ENCODE results near the gene SPTBN1.
"Not testable (repeated sequence)": the region's sequence is repeated elsewhere in the genome, so short reads cannot be mapped to it uniquely, and the experiment has no call there.

The SPTBN1 gene

DNA sequence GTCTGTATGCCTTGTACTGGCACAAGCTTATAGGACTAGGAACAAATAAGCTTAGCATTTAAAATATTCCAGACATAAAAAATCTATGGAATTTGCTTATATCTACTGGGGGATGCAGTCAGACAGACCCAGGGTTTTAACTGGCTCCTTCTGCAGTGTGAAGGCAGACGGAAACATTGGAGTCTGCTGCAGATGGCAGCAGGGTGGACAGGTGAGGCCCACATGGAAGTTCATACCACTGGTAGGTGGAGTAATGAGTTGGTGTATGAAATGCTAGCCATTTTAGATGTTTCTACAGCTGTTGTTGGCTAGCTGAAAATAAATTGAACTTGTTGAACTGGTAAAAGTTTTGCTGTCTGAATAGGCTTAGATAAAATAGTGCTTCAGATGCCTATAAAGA is 17.7 kb downstream of the SPTBN1 start:
- DNase-seq: no peak

DNA sequence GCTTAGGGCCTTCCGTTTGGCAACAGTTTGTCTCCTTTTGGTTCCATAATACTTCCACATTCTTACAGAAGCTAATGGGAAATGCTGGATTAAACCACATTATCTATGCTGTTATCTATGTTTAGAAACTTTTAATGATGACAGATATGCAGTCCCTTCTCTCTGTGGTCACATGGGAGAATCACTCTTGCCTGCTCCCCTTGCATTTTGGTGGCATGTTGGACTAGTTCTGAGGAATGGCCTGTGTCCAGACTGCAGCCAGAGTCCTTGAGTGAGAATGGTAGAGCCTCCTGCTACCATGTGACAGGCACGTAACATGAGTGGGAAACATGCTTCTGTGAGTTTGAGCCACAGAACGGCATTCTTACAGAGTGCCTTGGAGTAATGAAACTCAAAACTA is 19.2 kb downstream of the SPTBN1 start:
- DNase-seq: no peak

DNA sequence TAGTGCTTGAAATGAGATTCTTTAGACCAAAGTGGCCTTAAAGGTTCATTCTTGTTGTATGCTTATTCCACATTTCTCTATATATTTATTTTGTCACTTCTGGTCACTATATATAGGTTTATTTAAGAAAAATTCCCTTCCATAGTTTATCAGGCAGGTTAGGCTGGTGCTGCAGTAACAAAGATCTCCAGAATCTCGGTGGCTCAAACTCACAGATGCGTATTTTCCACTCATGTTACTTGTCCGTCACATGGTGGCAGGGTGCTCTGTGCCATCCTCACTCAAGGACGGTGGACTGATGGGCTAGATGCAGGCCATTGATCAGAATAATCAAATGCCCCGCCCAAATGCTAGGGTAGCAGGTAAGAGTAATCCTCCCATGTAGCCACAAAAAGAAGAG is 19.8 kb downstream of the SPTBN1 start:
- no peak for DNase-seq

DNA sequence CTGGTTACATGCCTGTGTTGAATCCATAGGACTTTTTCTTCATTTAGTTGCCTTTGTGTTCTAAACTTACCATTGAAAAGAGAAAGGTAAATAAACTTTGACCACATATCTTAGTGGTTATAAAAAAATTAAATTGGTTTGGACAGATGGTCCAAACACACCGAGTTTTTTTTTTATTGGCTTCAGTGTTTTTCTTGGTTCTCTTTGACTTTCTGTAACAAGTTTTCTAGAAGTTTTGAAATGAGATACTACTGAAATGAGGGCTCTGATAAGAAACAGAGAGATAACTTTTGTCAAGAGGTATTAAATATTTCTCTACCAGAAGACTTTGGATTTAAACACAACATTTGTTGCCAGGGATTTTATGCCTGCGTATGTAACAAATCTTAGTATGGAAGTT is 20.7 kb downstream of the SPTBN1 start:
- no peak for DNase-seq

DNA sequence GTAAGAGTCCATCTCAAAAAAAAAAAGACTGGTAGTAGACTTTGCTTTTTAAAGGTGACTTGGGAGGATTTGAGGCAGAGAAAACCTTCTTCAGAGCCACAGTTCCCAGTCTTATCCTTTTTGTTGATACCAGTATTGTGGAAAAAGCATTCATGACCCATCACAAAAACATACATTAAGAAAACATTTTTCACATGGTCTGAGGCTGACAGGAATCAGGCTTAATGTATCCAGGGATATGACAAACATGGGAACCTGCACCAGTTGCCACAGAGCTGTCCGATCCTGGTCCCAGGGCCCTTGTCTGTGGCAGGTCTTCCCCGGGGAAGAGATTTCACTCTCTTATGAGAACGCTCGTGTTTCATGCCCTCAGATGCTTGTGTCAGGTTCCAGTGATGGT is 21.8 kb downstream of the SPTBN1 start:
- no peak for DNase-seq

DNA sequence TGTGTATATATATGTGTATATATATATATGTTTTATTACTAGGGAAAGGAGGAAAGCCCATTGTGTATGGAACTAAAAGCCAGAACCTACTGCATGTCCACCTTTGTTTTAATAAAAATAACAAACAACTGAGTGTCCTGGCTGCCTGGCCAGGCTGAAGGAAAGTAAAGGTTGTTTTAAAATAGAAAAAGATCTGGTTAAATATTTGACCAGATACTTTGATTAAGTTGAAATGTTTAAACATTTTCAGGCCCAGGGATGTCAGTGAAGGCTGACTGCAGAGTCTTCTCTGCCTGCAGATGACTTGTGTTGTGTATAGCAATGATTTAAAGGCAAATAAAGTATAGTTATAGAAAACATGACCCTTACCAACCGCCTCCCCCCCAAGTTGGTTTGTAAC is 22.8 kb downstream of the SPTBN1 start:
- DNase-seq: no peak

DNA sequence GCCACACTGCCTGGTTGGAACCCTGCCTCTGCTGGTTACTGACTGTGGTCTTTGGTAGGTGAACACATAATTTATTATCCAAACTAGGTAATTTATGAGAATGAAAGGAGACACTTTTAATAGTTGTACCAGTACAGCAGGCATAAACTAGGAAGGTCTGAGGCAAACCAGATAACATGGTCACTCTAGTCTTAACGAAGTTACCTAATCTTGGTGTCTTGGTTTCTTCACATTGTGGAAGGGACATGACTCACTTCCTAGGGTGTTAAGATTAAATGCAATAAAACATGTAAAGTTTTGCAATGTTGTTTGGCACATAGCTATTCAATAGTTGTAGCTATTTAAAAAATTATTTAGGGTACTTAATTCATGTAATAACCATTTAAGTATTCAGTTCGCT is 23.3 kb downstream of the SPTBN1 start:
- no peak for DNase-seq

DNA sequence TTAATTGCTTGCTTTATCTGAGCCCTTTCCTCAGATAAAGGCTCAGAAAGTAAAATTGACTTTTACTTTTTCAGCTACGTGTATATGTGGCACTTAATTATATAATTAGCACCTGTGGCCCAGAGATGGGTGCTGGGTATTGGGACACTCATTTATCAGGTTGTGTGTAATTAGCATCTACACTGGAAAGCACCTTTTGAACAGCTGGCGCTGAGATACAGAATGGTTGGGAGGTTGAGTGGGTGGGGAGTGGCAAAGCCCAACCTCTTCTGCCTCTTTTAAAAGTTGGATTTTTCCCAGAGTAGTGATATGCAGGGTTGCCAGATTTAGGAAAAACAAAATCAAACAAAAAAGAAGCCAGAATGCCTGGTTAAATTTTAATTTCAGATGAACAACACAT is 23.9 kb downstream of the SPTBN1 start:
- no peak for DNase-seq

DNA sequence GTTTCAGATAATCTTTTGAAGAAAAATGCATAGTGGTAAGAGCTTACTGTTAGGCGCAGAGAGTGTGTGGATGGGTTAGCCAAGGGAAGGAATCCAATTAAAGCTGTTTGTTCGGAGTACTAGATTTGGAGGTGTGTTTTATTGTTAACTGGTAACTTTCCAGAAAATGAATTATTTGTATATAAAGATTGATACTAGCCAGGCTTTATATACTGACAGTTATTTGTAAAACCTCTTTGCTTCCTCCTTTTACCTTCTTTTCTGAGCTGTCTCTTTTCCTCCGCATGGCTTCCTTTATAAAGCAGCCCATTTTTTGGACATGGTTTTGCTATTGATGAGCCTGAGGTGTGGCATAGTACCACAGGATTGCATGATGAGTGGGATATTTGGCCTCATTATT is 25.6 kb downstream of the SPTBN1 start:
- DNase-seq: no peak

DNA sequence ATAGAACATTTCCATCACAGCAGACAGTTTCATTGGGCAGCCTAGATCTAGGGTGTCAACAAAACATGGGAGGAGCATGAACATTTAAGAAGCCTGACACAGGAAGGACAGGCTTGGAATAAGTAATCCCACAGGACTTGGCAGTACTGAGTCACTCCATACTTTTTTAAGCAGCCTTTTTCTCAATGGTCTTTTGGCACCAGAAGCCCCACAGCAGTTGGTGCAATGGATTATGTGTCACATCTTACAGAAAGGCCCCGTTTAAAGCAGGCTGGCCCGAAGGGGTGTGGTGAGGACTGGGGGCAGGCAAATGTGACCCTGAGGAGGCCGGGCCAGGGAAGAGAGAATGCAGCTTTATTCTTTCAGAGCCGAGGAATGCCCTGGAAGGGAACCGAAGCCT is 26.6 kb downstream of the SPTBN1 start:
- no peak for DNase-seq

DNA sequence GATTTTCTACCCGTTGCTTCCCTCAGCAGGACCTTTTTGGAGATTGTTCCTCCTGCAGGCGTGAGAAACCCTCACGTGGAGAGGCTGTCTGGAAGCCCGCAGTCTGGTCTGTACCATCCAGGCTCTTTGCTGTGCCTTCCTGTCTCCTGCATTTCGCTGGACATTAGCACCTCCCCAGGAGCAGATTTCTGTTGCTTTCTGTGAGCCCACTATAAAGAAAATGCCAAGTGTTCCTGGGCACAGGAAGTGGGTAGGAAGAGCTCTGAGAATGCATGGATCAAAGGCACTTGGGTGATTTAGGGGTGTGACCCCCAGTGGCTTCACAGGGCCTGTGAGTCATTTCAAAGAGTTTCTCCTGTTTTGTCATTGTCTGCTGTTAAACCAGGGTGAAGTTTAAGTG is 27.3 kb downstream of the SPTBN1 start:
- no peak for DNase-seq

DNA sequence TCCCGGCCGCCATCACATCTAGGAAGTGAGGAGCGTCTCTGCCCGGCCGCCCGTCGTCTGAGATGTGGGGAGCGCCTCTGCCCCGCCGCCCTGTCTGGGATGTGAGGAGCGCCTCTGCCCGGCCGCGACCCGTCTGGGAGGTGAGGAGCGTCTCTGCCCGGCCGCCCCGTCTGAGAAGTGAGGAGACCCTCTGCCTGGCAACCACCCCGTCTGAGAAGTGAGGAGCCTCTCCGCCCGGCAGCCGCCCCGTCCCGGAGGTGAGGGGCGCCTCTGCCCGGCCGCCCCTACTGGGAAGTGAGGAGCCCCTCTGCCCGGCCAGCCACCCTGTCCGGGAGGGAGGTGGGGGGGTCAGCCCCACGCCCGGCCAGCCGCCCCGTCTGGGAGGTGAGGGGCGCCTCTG is 29.6 kb downstream of the SPTBN1 start:
- not testable (repeated sequence) for DNase-seq

DNA sequence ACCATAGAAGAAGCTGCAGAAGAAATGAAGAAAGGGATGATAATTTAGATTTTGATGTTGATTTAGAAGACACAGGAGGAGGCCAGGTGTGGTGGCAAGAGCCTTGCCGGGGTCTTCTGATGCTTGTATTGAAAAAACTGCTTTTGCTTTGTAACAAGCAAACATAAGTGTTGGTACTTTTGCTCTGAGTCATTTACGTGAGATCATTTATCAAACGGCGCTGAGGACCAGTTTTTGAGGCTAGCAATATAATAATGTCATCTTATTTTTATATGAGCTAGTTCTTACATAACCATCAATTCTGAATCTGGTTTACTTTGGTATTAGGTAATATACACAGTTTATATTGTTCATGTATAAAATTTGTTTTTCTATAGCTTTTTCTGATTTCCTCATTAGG is 30.6 kb downstream of the SPTBN1 start:
- no peak for DNase-seq

DNA sequence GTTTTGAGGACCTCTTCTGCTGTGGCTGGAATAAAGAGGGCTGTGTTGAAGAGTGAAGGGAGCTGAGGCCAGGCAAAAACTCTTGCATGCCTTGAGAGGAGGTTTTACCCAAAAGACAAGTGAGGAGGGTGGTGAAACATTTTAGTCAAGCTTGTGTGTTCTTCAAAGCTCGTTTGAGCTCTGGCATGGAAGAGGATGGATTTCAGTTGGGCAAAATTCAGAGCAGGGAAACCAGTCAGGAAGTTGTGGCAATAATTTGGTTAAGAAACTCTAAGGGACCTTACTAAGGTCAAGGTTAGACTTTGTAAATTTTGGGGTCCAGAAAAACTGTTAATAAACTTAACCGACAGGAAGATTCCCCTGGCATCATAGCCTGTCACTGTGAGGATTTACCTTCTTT is 34.7 kb downstream of the SPTBN1 start:
- DNase-seq: no peak

DNA sequence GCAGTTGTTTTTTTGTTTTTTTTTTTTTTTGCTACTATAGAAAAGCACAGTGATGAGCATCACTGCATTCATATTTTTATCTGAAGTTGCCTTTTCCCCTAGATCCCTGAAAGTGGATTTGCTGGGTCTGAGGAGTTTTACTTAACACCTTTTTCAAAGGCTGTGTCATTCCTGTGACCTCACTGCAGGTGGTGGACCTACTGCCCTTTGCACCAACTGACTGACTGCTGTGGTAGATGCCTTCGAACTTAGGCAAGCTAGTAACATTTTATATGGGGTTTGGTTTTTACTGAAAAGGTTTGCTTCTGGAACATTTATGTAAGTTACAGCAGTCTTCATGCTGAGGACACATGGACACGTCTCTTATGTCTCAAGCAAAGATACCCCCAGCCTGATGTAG is 36.2 kb downstream of the SPTBN1 start:
- DNase-seq: no peak

DNA sequence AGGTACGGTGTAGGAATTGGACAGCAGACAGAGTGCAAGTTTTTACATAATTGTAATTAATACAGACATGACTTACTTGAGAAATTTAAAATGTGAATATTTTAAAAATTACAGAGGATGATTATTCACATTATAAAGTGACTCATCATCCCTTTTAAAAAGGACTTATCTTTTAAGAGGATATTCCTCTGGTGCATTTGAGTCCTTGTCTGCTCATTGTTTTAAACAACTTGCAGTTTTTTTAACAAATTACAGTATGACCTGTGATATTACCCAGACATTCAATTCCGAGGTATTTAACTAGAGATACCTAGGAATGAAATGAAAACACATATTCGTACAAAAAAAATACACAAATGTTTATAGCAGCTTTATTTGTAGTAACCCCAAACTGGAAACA is 38.0 kb downstream of the SPTBN1 start:
- DNase-seq: no peak

DNA sequence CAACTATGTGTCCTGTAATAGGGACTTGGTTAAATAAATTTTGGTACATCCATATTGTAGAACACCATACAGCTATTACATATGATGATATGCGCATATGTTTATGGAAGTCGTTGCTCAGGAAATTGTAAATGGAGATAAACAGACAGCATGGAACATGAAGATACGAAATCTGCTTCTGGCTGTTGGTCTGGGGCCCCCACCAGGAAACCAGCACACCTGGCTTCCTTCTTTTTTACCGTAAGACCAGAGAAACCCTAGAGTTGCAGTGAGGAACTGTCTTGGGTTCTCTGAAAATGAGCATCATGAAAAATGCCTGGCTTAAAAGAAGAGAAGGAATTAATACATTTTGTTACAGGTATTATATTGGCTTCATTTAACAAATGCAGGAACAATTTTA is 40.8 kb downstream of the SPTBN1 start:
- DNase-seq: no peak

DNA sequence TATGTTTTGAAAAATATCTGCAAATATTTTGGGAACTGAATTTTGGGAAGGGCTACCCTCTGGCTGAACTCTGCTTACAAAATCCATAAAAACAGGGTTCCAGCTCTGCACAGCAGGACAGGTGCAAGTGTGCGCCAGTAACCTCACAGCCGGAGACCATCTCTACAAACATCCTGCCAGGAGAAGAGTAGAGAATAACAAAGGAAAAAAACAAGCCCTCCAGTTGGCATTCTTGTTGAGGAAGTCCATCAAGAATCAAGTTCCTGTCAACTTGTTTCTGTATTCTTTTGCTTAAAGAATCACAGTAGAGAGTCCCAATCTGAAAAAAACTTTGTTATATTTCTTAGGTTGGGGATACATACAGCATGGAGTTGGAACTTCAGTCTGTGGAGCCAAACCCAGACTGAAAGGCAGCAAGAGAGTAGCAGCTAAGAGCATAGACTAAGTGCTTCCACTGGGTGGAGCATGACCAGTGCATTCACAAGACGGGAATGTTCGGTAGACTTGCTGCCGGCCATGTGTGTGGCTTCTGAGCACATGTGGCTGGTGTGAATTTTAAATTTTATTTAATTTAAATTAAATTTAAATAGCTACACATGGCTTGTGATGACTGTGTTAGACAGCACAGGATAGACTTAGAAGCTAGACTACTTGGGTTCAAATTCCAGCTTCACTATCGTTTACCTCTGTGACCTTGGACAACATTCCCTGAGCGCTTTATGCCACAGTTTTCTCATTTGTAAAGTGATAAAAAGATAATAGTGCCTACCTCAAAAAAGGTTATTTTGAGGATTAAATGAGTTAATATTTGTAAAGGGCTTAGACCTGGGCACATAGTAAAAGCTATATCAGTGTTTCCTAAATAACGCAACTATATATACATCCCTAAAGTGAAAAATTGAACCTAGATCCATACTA is 41.9 kb downstream of the SPTBN1 start:
- no peak for DNase-seq

DNA sequence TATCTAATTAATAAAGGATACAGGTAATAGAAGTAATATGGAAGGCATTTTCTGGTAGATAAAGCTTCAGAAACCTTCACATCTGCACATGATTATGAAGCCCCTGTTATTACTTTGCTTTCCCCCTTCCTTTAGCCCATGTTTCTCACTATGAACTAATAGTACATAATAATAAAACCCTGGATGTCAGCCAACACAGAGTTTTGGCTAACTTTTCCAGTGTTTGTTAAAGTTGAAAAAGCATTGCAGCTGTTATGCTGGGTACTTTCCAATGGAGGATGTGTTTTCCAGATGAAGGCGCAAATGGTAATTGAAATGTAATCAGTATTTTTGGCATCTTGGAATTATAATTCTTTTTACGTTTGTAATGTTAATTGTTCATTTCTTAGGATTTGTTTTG is 43.5 kb downstream of the SPTBN1 start:
- DNase-seq: no peak

DNA sequence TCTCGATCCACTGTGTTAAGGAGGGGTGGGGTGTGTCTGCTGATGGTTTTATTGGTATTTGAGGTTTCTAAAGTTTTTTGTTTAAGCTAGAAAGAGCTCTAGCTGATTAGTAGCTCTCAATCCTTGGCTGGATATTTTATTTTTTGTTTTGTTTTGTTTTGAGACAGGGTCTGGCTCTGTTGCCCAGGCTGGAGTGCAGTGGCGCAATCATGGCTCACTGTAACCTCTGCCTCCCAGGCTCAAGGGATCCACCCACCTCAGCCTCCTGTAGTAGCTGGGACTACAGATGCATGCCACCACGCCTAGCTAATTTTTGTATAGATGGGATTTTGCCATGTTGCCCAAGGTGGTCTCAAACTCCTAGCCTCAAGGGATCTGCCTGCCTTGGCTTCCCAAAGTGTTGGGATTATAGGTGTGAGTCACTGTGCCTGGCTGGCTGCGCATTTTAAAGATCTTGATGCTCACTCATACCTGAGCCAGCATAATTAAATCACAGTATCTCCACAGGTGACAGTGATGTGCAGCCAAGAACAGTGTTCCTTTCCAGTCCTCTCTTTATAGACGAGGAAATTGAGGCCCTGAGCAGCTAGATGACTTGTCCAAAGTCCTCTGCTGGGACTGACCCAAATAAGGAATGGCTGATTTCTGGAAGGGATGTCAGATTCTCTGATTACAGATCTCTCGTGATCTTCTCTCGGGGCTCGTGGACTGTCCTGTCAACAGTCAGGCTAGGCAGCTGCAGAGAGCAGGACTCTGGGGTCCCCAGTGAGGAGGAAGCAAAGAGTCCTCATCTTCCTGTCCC is 44.5 kb downstream of the SPTBN1 start:
- no peak for DNase-seq

DNA sequence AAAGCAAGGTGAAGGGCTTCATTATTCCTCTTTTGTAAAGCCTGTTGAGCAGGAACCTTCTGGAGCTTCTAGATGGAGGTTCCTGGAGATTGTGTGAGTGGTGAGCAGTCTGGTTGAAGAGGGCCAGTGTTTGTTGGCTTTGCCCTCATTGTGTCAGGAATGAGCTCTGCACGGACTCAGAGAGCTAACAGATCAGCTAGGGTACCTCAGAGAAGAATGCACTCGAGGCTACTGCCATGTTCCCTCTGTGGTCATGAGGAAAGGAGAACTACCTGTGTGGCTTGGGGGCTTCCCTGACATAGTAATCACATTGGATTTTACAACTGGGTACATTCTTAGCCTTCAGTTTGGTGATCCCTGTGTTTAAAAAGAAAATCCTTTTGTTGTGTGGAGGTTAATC is 46.6 kb downstream of the SPTBN1 start:
- no peak for DNase-seq

DNA sequence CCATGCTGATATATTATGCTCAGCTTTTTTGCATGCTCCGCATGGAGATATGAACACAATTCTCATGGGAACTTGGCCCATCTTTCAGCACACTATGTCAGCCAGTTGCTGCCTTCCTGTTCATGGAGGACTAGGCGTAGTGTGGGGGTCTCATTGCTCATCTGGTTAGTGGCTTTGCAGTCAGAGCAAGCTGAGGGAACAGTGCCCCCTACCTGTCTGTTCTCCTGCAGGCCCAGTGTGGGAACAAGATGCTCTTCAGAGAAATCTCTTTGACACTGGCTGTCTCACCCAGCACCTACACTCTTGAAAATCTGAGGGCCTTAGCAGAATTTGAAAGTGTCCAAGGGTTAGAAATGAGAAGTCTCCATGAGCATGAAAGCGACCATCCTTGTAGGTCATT is 47.1 kb downstream of the SPTBN1 start:
- peak in 1 of 2 experiments; percentile 9 for DNase-seq

DNA sequence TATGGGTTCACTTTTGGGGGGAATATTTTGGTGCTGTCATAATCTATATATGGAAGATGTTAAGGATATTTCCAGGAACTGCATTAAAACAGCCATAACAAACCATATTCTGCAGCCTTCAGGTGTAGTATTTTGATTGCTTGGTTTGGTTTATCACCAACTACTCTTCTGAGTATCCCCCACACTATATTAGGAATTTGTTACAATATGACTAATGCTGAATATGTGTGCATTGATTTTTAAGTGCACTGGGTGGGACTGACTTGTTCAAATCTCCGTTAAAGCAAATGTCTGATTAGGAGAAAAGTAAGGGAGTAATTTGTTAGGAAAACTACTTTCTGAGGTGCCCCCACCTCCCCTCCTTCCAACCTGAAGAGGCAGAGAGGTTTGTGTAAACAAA is 47.7 kb downstream of the SPTBN1 start:
- no peak for DNase-seq

DNA sequence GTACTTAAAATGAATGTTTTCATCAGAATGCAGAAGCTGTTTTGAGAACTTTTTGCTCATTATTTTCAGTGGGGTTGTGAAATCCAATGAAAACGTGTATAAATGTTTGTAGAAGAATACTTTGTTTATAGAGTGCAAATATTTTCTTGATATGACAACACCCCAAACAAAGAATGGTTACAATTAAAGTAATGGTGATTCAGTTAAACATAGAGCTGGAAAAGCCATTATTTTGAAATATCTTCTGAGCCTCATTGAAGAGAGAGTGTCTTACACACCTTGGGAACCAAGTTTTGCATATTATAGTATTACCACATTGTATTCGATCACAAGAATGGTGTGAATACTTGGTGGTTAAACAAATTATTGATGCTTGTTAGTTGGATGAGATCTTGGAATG is 48.7 kb downstream of the SPTBN1 start:
- DNase-seq: no peak
